Endodermal cell (in vitro differentiated cells): ENCODE data around the gene PCP2. TPM values are rescaled to one million over a fixed set of nuclear protein-coding genes. Genes with fewer than 3 reads are reported as not detected.

ENCODE experiments used
- DNase-seq: peaks from one replicate; pipeline ENCODE4 v3.0.0-alpha.2; 2017
- H3K27ac ChIP-seq: 2 replicates; pipeline ENCODE4 v1.5.1; 2013; ENCODE audit warnings: mild to moderate bottlenecking, low read depth, low read length, moderate library complexity
- H3K27me3 ChIP-seq: 2 replicates; pipeline ENCODE4 v1.6.1; 2013; ENCODE audit warnings: mild to moderate bottlenecking, low read length, moderate library complexity; ENCODE audit not compliant: insufficient read depth, control insufficient read depth, poor library complexity, severe bottlenecking
- H3K36me3 ChIP-seq: 2 replicates; pipeline ENCODE4 v1.7.0; 2013; ENCODE audit warnings: mild to moderate bottlenecking, low read length, moderate library complexity; ENCODE audit not compliant: control insufficient read depth, insufficient read depth
- H3K4me1 ChIP-seq: one replicate; pipeline ENCODE4 v1.7.0; 2013; ENCODE audit warnings: low read length; ENCODE audit not compliant: control insufficient read depth, insufficient read depth
- H3K4me3 ChIP-seq: 2 replicates; pipeline ENCODE4 v1.5.1; 2013; ENCODE audit warnings: mild to moderate bottlenecking, low read length, moderate library complexity
- H3K9ac ChIP-seq: 2 replicates; pipeline ENCODE4 v1.6.1; 2013; ENCODE audit warnings: mild to moderate bottlenecking, low read length, moderate library complexity; ENCODE audit not compliant: poor library complexity, severe bottlenecking; ENCODE audit errors: extremely low read depth
- H3K9me3 ChIP-seq: 2 replicates; pipeline ENCODE4 v1.6.1; 2013; ENCODE audit warnings: mild to moderate bottlenecking, low read length, moderate library complexity; ENCODE audit not compliant: control insufficient read depth
- H3K27ac Mint-ChIP-seq: 2 replicates; pipeline ENCODE4 v1.8.0; 2020; ENCODE audit warnings: mixed read lengths
- H3K27me3 Mint-ChIP-seq: 2 replicates; pipeline ENCODE4 v1.8.0; 2021; ENCODE audit warnings: mild to moderate bottlenecking, mixed read lengths; ENCODE audit not compliant: insufficient read depth
- H3K36me3 Mint-ChIP-seq: 2 replicates; pipeline ENCODE4 v1.8.0; 2020; ENCODE audit warnings: low read depth, mixed read lengths
- H3K4me1 Mint-ChIP-seq: 2 replicates; pipeline ENCODE4 v1.8.0; 2020; ENCODE audit warnings: mixed read lengths
- H3K4me3 Mint-ChIP-seq: 2 replicates; pipeline ENCODE4 v1.8.0; 2020; ENCODE audit warnings: mild to moderate bottlenecking, moderate library complexity, mixed read lengths
- H3K9me3 Mint-ChIP-seq: 2 replicates; pipeline ENCODE4 v1.8.0; 2020; ENCODE audit warnings: mild to moderate bottlenecking, mixed read lengths
- WGBS, 2 experiments: methylation state at CpG; one replicate each; pipeline versions ENCODE4 v1.1.5 to v1.1.7; 2013; ENCODE audit warnings: missing lambda C conversion rate in 2 of 2, mixed read lengths in 1 of 2; ENCODE audit not compliant: insufficient coverage in 1 of 2, insufficient read length in 1 of 2; 5-methylcytosine and 5-hydroxymethylcytosine counted together
- microRNA-seq: library from miRNA; unstranded; fragments of <30 nt; microRNA quantifications from one replicate; pipeline ENCODE4 v1.2.0, GENCODE V29; 2020; ENCODE audit warnings: borderline microRNAs expressed
- total RNA-seq, 2 donors: library from RNA; stranded (reverse); fragmentation: NEBNext Ultra II Directional in 1 of 2; extraction: Animal tissue kit (Norgen Biotek cat#: 25700) in 1 of 2; gene quantifications; 2 replicates in 1 of 2; 3 replicates in 1 of 2; pipeline ENCODE4 v1.2.1, GENCODE V29; 2021
- TF ChIP-seq, protein P1 (sequence below): fragments of 200-600 bp; sonication (generic); conservative IDR thresholded peaks from 2 replicates; pipeline ENCODE4 v1.5.0; 2021; ENCODE audit warnings: antibody characterized with exemption, mild to moderate bottlenecking

Gene PCP2
- total RNA-seq, 2 donors from 2014 or later = 0.55 TPM; not detected in 1

DNA sequence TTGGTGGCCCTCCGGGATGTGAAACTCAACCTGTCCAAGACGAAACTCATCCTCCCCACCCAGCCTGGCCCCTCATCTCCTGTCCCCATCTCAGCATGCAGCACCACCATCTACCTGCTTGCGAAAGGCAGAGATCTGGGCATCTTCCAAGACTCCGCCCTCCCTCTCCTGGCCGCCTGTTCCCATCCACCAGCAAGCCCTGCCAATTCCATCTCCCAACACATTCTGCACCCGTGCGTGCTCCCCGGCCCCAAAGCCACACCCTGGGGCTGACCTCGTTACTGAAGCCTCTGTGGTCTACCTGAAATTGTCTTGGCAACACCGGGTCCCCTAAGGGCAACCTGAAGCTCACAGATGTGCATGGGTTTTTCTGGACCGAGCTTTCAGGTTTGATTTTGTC lies 51.1 kb downstream of the PCP2 start:
- 78 to 82% methylated on average over 5 to 11 of the region's 11 CpGs for whole genome bisulfite sequencing, 2 experiments
- Mint-ChIP-seq H3K27me3 (peaks cover 33% of the 10 kb centered on the region), H3K4me1 (no peaks in the 10 kb centered on the region), H3K27ac (no peak overlapping the region), H3K4me3 (no peak overlapping the region), H3K36me3 (no peaks in the 10 kb centered on the region), H3K9me3 (no peaks in the 10 kb centered on the region)
- H3K4me1 ChIP-seq = no peaks in the 10 kb centered on the region
- H3K27ac ChIP-seq = no peak overlapping the region
- no peak overlapping the region for H3K4me3 ChIP-seq
- TF ChIP-seq, protein P1, sequence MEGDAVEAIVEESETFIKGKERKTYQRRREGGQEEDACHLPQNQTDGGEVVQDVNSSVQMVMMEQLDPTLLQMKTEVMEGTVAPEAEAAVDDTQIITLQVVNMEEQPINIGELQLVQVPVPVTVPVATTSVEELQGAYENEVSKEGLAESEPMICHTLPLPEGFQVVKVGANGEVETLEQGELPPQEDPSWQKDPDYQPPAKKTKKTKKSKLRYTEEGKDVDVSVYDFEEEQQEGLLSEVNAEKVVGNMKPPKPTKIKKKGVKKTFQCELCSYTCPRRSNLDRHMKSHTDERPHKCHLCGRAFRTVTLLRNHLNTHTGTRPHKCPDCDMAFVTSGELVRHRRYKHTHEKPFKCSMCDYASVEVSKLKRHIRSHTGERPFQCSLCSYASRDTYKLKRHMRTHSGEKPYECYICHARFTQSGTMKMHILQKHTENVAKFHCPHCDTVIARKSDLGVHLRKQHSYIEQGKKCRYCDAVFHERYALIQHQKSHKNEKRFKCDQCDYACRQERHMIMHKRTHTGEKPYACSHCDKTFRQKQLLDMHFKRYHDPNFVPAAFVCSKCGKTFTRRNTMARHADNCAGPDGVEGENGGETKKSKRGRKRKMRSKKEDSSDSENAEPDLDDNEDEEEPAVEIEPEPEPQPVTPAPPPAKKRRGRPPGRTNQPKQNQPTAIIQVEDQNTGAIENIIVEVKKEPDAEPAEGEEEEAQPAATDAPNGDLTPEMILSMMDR = no peak
- DNase-seq = no peak
- peaks cover 9% of the 10 kb centered on the region for H3K27me3 ChIP-seq
- no peaks in the 10 kb centered on the region for H3K9me3 ChIP-seq
- H3K9ac ChIP-seq = no peak overlapping the region
- H3K36me3 ChIP-seq = no peaks in the 10 kb centered on the region

Small RNA genes lying within 50 kb of the gene (microRNA-seq; reads per million reads assigned to microRNA genes)
- gene MIR6792 = not detected

Other genes starting within 250 kb of the PCP2 start
- 1 to 10 TPM; 2.6 to 3.0 TPM for gene PEX11G, start 144.7 kb downstream of the PCP2 start, total RNA-seq
- 10 to 100 TPM; 45.9 to 53.2 TPM for gene ZNF358, start 117.6 kb downstream of the PCP2 start, total RNA-seq
- gene MCOLN1, start 111.1 kb downstream of the PCP2 start, total RNA-seq = 10 to 100 TPM; 18.0 to 21.4 TPM
- gene PNPLA6, start 98.0 kb downstream of the PCP2 start, total RNA-seq = 100 to 1,000 TPM in 1 of 2 donors, 10 to 100 TPM in 1; 86.1 to 124 TPM
- 10 to 100 TPM; 65.5 to 76.8 TPM for gene CAMSAP3, start 37.9 kb downstream of the PCP2 start, total RNA-seq
- 10 to 100 TPM; 44.3 to 46.6 TPM for gene XAB2, start 4.2 kb downstream of the PCP2 start, total RNA-seq
- 100 to 1,000 TPM; 149 to 182 TPM for gene PET100, start 3.9 kb downstream of the PCP2 start, total RNA-seq
- gene STXBP2, start 3.4 kb upstream of the PCP2 start, total RNA-seq = 100 to 1,000 TPM; 119 to 126 TPM
- not detected for gene RETN, start 35.3 kb upstream of the PCP2 start, total RNA-seq
- gene MCEMP1, start 43.4 kb upstream of the PCP2 start, total RNA-seq = not detected
- 10 to 100 TPM; 64.6 to 93.1 TPM for gene TRAPPC5, start 47.1 kb upstream of the PCP2 start, total RNA-seq
- gene FCER2, start 68.4 kb upstream of the PCP2 start, total RNA-seq = not detected
- gene CLEC4G, start 98.4 kb upstream of the PCP2 start, total RNA-seq = not detected
- not detected for gene CD209, start 113.8 kb upstream of the PCP2 start, total RNA-seq
- gene CLEC4M, start 129.5 kb upstream of the PCP2 start, total RNA-seq = not detected
- 1 to 10 TPM; 6.4 to 9.2 TPM for gene EVI5L, start 196.5 kb upstream of the PCP2 start, total RNA-seq
- gene PRR36, start 240.7 kb upstream of the PCP2 start, total RNA-seq = 10 to 100 TPM in 1 of 2 donors, 1 to 10 TPM in 1; 9.5 to 20.2 TPM